HepG2 (cell line): ENCODE results near the gene MAB21L4. TPM values are rescaled to one million over a fixed set of nuclear protein-coding genes. Genes with fewer than 3 reads are reported as not detected.

ENCODE experiments used
- DZIP1 ChIP-seq: sonication (generic); formaldehyde crosslinking; IDR thresholded peaks from 2 replicates; pipeline ENCODE4 v1.5.0; 2020; ENCODE audit warnings: mild to moderate bottlenecking, missing genetic modification reagents
- EEA1 ChIP-seq: sonication (generic); formaldehyde crosslinking; IDR thresholded peaks from 2 replicates; pipeline ENCODE4 v1.5.1; 2020; ENCODE audit warnings: mild to moderate bottlenecking, missing genetic modification reagents, borderline replicate concordance
- ETV5 ChIP-seq: IDR thresholded peaks from 2 replicates; pipeline ENCODE4 v1.6.1; 2018; ENCODE audit warnings: missing biosample characterization, missing genetic modification reagents, inconsistent platforms, borderline replicate concordance
- GATA4 ChIP-seq: sonication (generic); IDR thresholded peaks from 2 replicates; pipeline ENCODE4 v1.6.1; 2016; ENCODE audit warnings: antibody characterized with exemption, low read depth, borderline replicate concordance
- LCORL ChIP-seq, 2 experiments: fragments of 450-650 bp in 1 of 2; sonication (generic) in 1 of 2; formaldehyde crosslinking in 1 of 2; IDR thresholded peaks; 2 replicates each; pipeline versions ENCODE4 v1.5.0 to v1.6.1; 2017 to 2020; ENCODE audit warnings: antibody characterized with exemption in 1 of 2, missing genetic modification reagents in 1 of 2
- NONO ChIP-seq, 2 experiments: fragments of 450-650 bp in 1 of 2; sonication (generic) in 1 of 2; formaldehyde crosslinking in 1 of 2; IDR thresholded peaks in 1 of 2; conservative IDR thresholded peaks in 1 of 2; 2 replicates each; pipeline versions ENCODE4 v1.6.1 to v1.8.0; 2017 to 2022; ENCODE audit warnings: mild to moderate bottlenecking in 1 of 2, missing genetic modification reagents in 1 of 2, moderate library complexity in 1 of 2
- NPAS2 ChIP-seq: sonication (generic); formaldehyde crosslinking; IDR thresholded peaks from 2 replicates; pipeline ENCODE4 v1.8.0; 2022; ENCODE audit warnings: mild to moderate bottlenecking, missing genetic modification reagents, borderline replicate concordance
- REST ChIP-seq, 2 experiments: IDR thresholded peaks; 2 replicates each; pipeline ENCODE4 v1.6.1; 2011 to 2012; ENCODE audit warnings: low read length in 2 of 2, borderline replicate concordance in 1 of 2, low read depth in 1 of 2, mild to moderate bottlenecking in 1 of 2, moderate library complexity in 1 of 2
- RFXANK ChIP-seq: IDR thresholded peaks from 2 replicates; pipeline ENCODE4 v1.6.1; 2016
- SRF ChIP-seq: IDR thresholded peaks from 2 replicates; pipeline ENCODE4 v1.6.1; 2011; ENCODE audit warnings: mild to moderate bottlenecking, low read depth, low read length, moderate library complexity
- SRSF1 ChIP-seq: fragments of 200-400 bp; formaldehyde crosslinking; optimal IDR thresholded peaks from 2 replicates; pipeline ENCODE3; 2017; ENCODE audit warnings: mild to moderate bottlenecking, low read depth, low read length, moderate library complexity
- ZBTB26 ChIP-seq: IDR thresholded peaks from 2 replicates; pipeline ENCODE4 v1.6.1; 2016; ENCODE audit warnings: missing compliant biosample characterization, missing genetic modification reagents, borderline replicate concordance
- ZNF512 ChIP-seq: sonication (generic); formaldehyde crosslinking; IDR thresholded peaks from 2 replicates; pipeline ENCODE4 v1.4.0; 2020; ENCODE audit warnings: mild to moderate bottlenecking, missing genetic modification reagents
- ZNF891 ChIP-seq: sonication (generic); formaldehyde crosslinking; IDR thresholded peaks from 2 replicates; pipeline ENCODE4 v1.5.0; 2020; ENCODE audit warnings: mild to moderate bottlenecking, missing genetic modification reagents
- polyA plus RNA-seq, 8 experiments: library from polyadenylated mRNA; depleted of rRNA in 3 of 8; stranded (reverse) in 7 of 8; unstranded in 1 of 8; fragments of >200 nt; fragmentation: Illumina TruSeq in 4 of 8; extraction: Trizol in 4 of 8; gene quantifications; 2 replicates each; pipeline versions ENCODE4 v1.2.1 to v1.2.3, GENCODE V29; 2011 to 2016; ENCODE audit warnings: low read depth in 4 of 8, missing spikeins in 1 of 8, mixed read lengths in 1 of 8; ENCODE audit not compliant: insufficient read depth in 1 of 8
- total RNA-seq, 5 experiments: library from RNA; depleted of rRNA; stranded (reverse); fragments of >200 nt; fragmentation: Illumina TruSeq; extraction: Trizol; gene quantifications; 2 replicates each; pipeline ENCODE4 v1.2.3, GENCODE V29; 2016; ENCODE audit warnings: low read depth in 1 of 5

The MAB21L4 gene
- total and polyA plus RNA-seq, 2 of the 13 experiments (the other 11 are each of a cell fraction or from before 2014, with no cell fraction given), result 3.0 to 14.0 TPM

- TF ChIP-seq DZIP1 (CRISPR knock-in tag), result 0 out of 2 replicates have a peak, but pooled peaks have one; percentile 12
- TF ChIP-seq RFXANK (CRISPR knock-in tag), result no peak
- TF ChIP-seq LCORL (IDR thresholded peaks at IDR 0.05), result no peak
- 0 out of 2 replicates have a peak, but pooled peaks have one; percentile 62 for TF ChIP-seq LCORL (CRISPR knock-in tag; IDR thresholded peaks at IDR 0.05)
- TF ChIP-seq NPAS2 (CRISPR knock-in tag), result no peak
- TF ChIP-seq GATA4, result no peak
- TF ChIP-seq REST (IDR thresholded peaks at IDR 0.05; ENCODE audit: borderline replicate concordance in 1 of 2, low read depth in 1 of 2, low read length in 2 of 2), result no peak
- TF ChIP-seq SRF, result no peak
- TF ChIP-seq ZNF891 (CRISPR knock-in tag), result 0 out of 2 replicates have a peak, but pooled peaks have one; percentile 6
- TF ChIP-seq SRSF1, result no peak
- TF ChIP-seq ETV5, result no peak
- TF ChIP-seq EEA1 (CRISPR knock-in tag), result no peak
- TF ChIP-seq NONO (IDR thresholded peaks at IDR 0.05), result no peak
- no peak for TF ChIP-seq NONO (CRISPR knock-in tag; conservative IDR thresholded peaks at IDR 0.05)
- 0 out of 2 replicates have a peak, but pooled peaks have one; percentile 35 for TF ChIP-seq ZBTB26 (CRISPR knock-in tag)
- no peak for TF ChIP-seq ZNF512 (CRISPR knock-in tag)
Observed at GRCh38 chr2:240869109-240869955, 26.6 kb downstream of the MAB21L4 start (continued).
